GM18511 (cell line): ENCODE measurements around the gene FOXS1.
A peak's percentile ranks its signal among the peaks of the same experiment; 100 is the strongest.

Experiments
- ATAC-seq: cut with Tn5 transposase; IDR thresholded peaks from one replicate; pipeline ENCODE4 v1.9.1; 2021; ENCODE audit warnings: mild to moderate bottlenecking, moderate library complexity; ENCODE audit not compliant: unreplicated experiment

The FOXS1 gene

GRCh38 chr20:31861385-31862156 lies 16.2 kb upstream of the FOXS1 start:
- peak; percentile 66 for ATAC-seq

- peak; percentile 29 for ATAC-seq
These were observed 15.7 kb upstream of the FOXS1 start for GRCh38 chr20:31861135-31861384.

GRCh38 chr20:31860390-31861134 lies 15.2 kb upstream of the FOXS1 start:
- no peak for ATAC-seq

- no peak for ATAC-seq
These were observed 14.6 kb upstream of the FOXS1 start for GRCh38 chr20:31859998-31860380.

- ATAC-seq: no peak
These were observed 14.0 kb upstream of the FOXS1 start for GRCh38 chr20:31859266-31859997.

- ATAC-seq: no peak
These were observed 13.3 kb upstream of the FOXS1 start for GRCh38 chr20:31858760-31859083.

GRCh38 chr20:31857861-31858759 lies 12.7 kb upstream of the FOXS1 start:
- peak; percentile 89 for ATAC-seq

GRCh38 chr20:31856516-31856915 lies 11.1 kb upstream of the FOXS1 start:
- ATAC-seq: no peak

- no peak for ATAC-seq
These were observed 8.1 kb upstream of the FOXS1 start for GRCh38 chr20:31853481-31853880.

GRCh38 chr20:31851240-31851955 lies 6.0 kb upstream of the FOXS1 start:
- ATAC-seq: no peak

- no peak for ATAC-seq
These were observed 4.0 kb upstream of the FOXS1 start for GRCh38 chr20:31849306-31849930.

- no peak for ATAC-seq
These were observed 2.9 kb upstream of the FOXS1 start for GRCh38 chr20:31848088-31848999.

- no peak for ATAC-seq
These were observed 1.4 kb upstream of the FOXS1 start for GRCh38 chr20:31846793-31847138.

GRCh38 chr20:31844737-31845299 lies 586 bp downstream of the FOXS1 start:
- no peak for ATAC-seq

GRCh38 chr20:31843881-31844280 lies 1.5 kb downstream of the FOXS1 start:
- no peak for ATAC-seq

- no peak for ATAC-seq
These were observed 2.1 kb downstream of the FOXS1 start for GRCh38 chr20:31843288-31843687.

GRCh38 chr20:31842471-31843157 lies 2.8 kb downstream of the FOXS1 start:
- no peak for ATAC-seq

GRCh38 chr20:31841928-31842327 lies 3.5 kb downstream of the FOXS1 start:
- ATAC-seq: no peak
